PFSK-1 (cell line): ENCODE data around the gene TMEM132A.

ENCODE experiments used
- FOXP2 ChIP-seq: optimal IDR thresholded peaks from 2 replicates; pipeline ENCODE3; 2011; ENCODE audit warnings: borderline replicate concordance, control low read depth, inconsistent platforms; ENCODE audit not compliant: insufficient read depth; ENCODE audit errors: extremely low read length, extremely low read depth
- POLR2AphosphoS5 ChIP-seq: IDR thresholded peaks from 2 replicates; pipeline ENCODE4 v1.6.1; 2012; ENCODE audit warnings: low read depth, mild to moderate bottlenecking, control low read depth, low read length, moderate library complexity
- REST ChIP-seq, 2 experiments: IDR thresholded peaks; 2 replicates each; pipeline versions ENCODE4 v1.6.1 to v1.8.0; 2011 to 2012; ENCODE audit warnings: low read depth in 2 of 2, low read length in 2 of 2, control low read depth in 1 of 2, inconsistent platforms in 1 of 2, mild to moderate bottlenecking in 1 of 2, moderate library complexity in 1 of 2; ENCODE audit not compliant: insufficient read depth in 1 of 2
- SIN3A ChIP-seq: IDR thresholded peaks from 2 replicates; pipeline ENCODE4 v1.6.1; 2012; ENCODE audit warnings: mild to moderate bottlenecking, low read length, moderate library complexity, borderline replicate concordance; ENCODE audit not compliant: insufficient read depth
- TAF1 ChIP-seq: IDR thresholded peaks from 2 replicates; pipeline ENCODE4 v1.6.1; 2012; ENCODE audit warnings: low read length, control low read depth, borderline replicate concordance; ENCODE audit not compliant: insufficient read depth

Gene TMEM132A

GRCh38 chr11:60970890-60971289, 46.6 kb downstream of the TMEM132A start:
- TF ChIP-seq POLR2AphosphoS5 (no peak), TAF1 (no peak), FOXP2 (no peak), REST (IDR thresholded peaks at IDR 0.05; ENCODE audit: insufficient read depth in 1 of 2, low read depth in 2 of 2, low read length in 2 of 2) (no peak), SIN3A (no peak)

GRCh38 chr11:60971520-60971919, 47.3 kb downstream of the TMEM132A start, which contains the start of gene CD6:
TSS of gene CD6 (plus strand) at chr11:60971680. CDS start at chr11:60971866, 186 bp downstream.
- TF ChIP-seq REST (IDR thresholded peaks at IDR 0.05; ENCODE audit: insufficient read depth in 1 of 2, low read depth in 2 of 2, low read length in 2 of 2) (no peak), POLR2AphosphoS5 (no peak), TAF1 (no peak), SIN3A (no peak)

- no peak for TF ChIP-seq FOXP2
- no peak for TF ChIP-seq TAF1
- TF ChIP-seq REST (IDR thresholded peaks at IDR 0.05; ENCODE audit: insufficient read depth in 1 of 2, low read depth in 2 of 2, low read length in 2 of 2), result no peak
- TF ChIP-seq POLR2AphosphoS5, result no peak
- no peak for TF ChIP-seq SIN3A
Measured at GRCh38 chr11:60972182-60973030, 48.1 kb downstream of the TMEM132A start.

- TF ChIP-seq SIN3A (no peak), FOXP2 (no peak), POLR2AphosphoS5 (no peak), TAF1 (no peak), REST (IDR thresholded peaks at IDR 0.05; ENCODE audit: insufficient read depth in 1 of 2, low read depth in 2 of 2, low read length in 2 of 2) (no peak)
Measured at GRCh38 chr11:60973699-60974098, 49.4 kb downstream of the TMEM132A start.
